Smooth muscle cell (in vitro differentiated cells): ENCODE measurements around the gene JAKMIP1. TPM values are rescaled to one million over a fixed set of nuclear protein-coding genes. Genes with fewer than 3 reads are reported as not detected.

ENCODE experiments used
- DNase-seq: peaks from one replicate; lab custom pipeline; 2025; ENCODE audit not compliant: unreplicated experiment; lab: John Stamatoyannopoulos, UW
- H2AFZ ChIP-seq: fragments of 200-600 bp; sonication (generic); 2 replicates; pipeline ENCODE4 v1.6.0; 2016; ENCODE audit warnings: antibody characterized with exemption, low read depth, mild to moderate bottlenecking
- H3F3A ChIP-seq: fragments of 200-600 bp; sonication (generic); 2 replicates; pipeline ENCODE4 v1.6.0; 2017; ENCODE audit warnings: antibody characterized with exemption, low read depth
- H3K27ac ChIP-seq: fragments of 200-600 bp; sonication (generic); 2 replicates; pipeline ENCODE4 v1.5.1; 2016; ENCODE audit warnings: low read depth, mild to moderate bottlenecking
- H3K27me3 ChIP-seq: fragments of 200-600 bp; sonication (generic); 2 replicates; pipeline ENCODE4 v1.6.1; 2016; ENCODE audit warnings: low read depth, mild to moderate bottlenecking
- H3K36me3 ChIP-seq: fragments of 200-600 bp; sonication (generic); 2 replicates; pipeline ENCODE4 v1.5.1; 2016; ENCODE audit warnings: low read depth
- H3K4me1 ChIP-seq: fragments of 200-600 bp; sonication (generic); 2 replicates; pipeline ENCODE4 v1.5.1; 2016; ENCODE audit warnings: low read depth
- H3K4me2 ChIP-seq: fragments of 200-600 bp; sonication (generic); 2 replicates; pipeline ENCODE4 v1.6.0; 2016; ENCODE audit warnings: mild to moderate bottlenecking
- H3K4me3 ChIP-seq: fragments of 200-600 bp; sonication (generic); 2 replicates; pipeline ENCODE4 v1.5.1; 2016; ENCODE audit warnings: mild to moderate bottlenecking
- H3K79me2 ChIP-seq: fragments of 200-600 bp; sonication (generic); 2 replicates; pipeline ENCODE4 v1.6.0; 2016; ENCODE audit warnings: low read depth, mild to moderate bottlenecking
- H3K9ac ChIP-seq: fragments of 200-600 bp; sonication (generic); 2 replicates; pipeline ENCODE4 v1.6.0; 2016; ENCODE audit warnings: low read depth
- H3K9me3 ChIP-seq: fragments of 200-600 bp; sonication (generic); replicated peaks from 2 replicates; pipeline ENCODE4 v1.5.1; 2016; ENCODE audit warnings: low read depth
- H4K20me1 ChIP-seq: fragments of 200-600 bp; sonication (generic); 2 replicates; pipeline ENCODE4 v1.6.0; 2016; ENCODE audit warnings: low read depth
- WGBS: methylation state at CpG from one replicate; pipeline ENCODE4 v1.1.7; 2016; ENCODE audit warnings: low lambda C conversion rate; 5-methylcytosine and 5-hydroxymethylcytosine counted together
- polyA plus RNA-seq: library from polyadenylated mRNA; unstranded; fragments of >200 nt; fragmentation: Nextera tagmentation; extraction: Ambion mirVana; gene quantifications from 2 replicates; pipeline ENCODE4 v1.2.1, GENCODE V29; 2016
- total RNA-seq: library from RNA; depleted of rRNA; stranded (reverse); fragments of >200 nt; gene quantifications from 2 replicates; pipeline ENCODE4 v1.2.3, GENCODE V29; 2014
- TF ChIP-seq, protein P1 (sequence below): fragments of 200-600 bp; sonication (generic); IDR thresholded peaks from 2 replicates; pipeline ENCODE4 v1.5.1; 2017; ENCODE audit warnings: borderline replicate concordance, mild to moderate bottlenecking, antibody characterized with exemption; ENCODE audit not compliant: insufficient read depth, poor library complexity, severe bottlenecking

JAKMIP1 gene
- total and polyA plus RNA-seq, 2 experiments from 2014 or later = 0.64 TPM; not detected in 1

DNA sequence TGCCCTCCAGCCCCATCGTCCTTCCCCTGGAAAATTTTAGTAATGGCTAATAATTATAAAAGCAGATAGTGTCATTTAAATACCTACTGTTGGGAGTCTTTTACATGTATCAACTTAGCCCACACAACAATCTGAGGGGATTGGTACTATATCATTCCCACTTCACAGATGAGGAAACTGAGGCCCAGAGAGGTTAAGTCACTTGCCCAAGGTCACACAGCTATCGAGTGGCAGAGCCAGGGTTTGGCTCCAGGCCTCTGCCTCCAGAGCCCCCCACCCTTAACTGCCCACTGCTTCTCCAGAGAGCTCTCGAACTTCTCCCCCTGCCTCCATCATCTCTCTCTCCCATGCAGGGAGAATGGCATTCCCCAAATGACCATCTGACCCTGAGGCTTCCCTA lies 189.6 kb downstream of the JAKMIP1 start:
- no peaks in the 10 kb centered on the region for H4K20me1 ChIP-seq
- H3K9me3 ChIP-seq = no peaks in the 10 kb centered on the region
- no peaks in the 10 kb centered on the region for H3K4me1 ChIP-seq
- peaks cover 47% of the 10 kb centered on the region for H3K27me3 ChIP-seq
- no peaks in the 10 kb centered on the region for H3F3A ChIP-seq
- H3K79me2 ChIP-seq = no peaks in the 10 kb centered on the region
- no peak overlapping the region for H3K4me3 ChIP-seq
- H3K27ac ChIP-seq = no peak overlapping the region
- no peak overlapping the region for H3K9ac ChIP-seq
- H3K36me3 ChIP-seq = no peaks in the 10 kb centered on the region
- H2AFZ ChIP-seq = no peak overlapping the region
- TF ChIP-seq, protein P1, sequence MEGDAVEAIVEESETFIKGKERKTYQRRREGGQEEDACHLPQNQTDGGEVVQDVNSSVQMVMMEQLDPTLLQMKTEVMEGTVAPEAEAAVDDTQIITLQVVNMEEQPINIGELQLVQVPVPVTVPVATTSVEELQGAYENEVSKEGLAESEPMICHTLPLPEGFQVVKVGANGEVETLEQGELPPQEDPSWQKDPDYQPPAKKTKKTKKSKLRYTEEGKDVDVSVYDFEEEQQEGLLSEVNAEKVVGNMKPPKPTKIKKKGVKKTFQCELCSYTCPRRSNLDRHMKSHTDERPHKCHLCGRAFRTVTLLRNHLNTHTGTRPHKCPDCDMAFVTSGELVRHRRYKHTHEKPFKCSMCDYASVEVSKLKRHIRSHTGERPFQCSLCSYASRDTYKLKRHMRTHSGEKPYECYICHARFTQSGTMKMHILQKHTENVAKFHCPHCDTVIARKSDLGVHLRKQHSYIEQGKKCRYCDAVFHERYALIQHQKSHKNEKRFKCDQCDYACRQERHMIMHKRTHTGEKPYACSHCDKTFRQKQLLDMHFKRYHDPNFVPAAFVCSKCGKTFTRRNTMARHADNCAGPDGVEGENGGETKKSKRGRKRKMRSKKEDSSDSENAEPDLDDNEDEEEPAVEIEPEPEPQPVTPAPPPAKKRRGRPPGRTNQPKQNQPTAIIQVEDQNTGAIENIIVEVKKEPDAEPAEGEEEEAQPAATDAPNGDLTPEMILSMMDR = no peak
- no peak for DNase-seq
- WGBS = 84% methylated on average over 3 of the region's 3 CpGs
- H3K4me2 ChIP-seq = no peak overlapping the region

DNA sequence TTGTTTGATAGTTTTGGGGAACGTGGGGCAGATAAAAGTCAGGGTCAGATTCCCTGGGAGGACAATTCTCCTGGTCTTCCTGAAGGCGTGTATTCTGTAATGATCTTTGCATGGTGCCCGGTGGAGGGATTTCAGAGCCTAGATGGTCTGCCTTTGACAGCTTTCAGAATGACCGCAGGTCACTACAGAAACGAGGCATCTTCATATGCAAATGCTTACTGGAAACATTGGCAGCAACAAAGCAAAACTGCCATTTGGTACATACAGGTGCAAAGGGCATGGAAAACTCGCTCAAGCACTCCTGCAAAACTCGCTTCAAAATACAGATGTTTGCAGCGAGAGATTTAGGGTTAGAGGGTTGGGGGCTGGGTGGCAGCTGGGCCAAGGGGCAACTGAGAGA lies 190.9 kb downstream of the JAKMIP1 start:
- Histone ChIP-seq H3K9ac (no peak overlapping the region), H3F3A (no peaks in the 10 kb centered on the region), H3K4me3 (no peak overlapping the region), H4K20me1 (no peaks in the 10 kb centered on the region), H2AFZ (no peak overlapping the region), H3K27me3 (peaks cover 55% of the 10 kb centered on the region), H3K27ac (no peak overlapping the region), H3K36me3 (no peaks in the 10 kb centered on the region), H3K4me1 (no peaks in the 10 kb centered on the region), H3K4me2 (no peak overlapping the region), H3K79me2 (no peaks in the 10 kb centered on the region), H3K9me3 (no peaks in the 10 kb centered on the region)
- no peak for DNase-seq
- TF ChIP-seq, protein P1 = no peak
- 74% methylated on average over 8 of the region's 8 CpGs for WGBS

DNA sequence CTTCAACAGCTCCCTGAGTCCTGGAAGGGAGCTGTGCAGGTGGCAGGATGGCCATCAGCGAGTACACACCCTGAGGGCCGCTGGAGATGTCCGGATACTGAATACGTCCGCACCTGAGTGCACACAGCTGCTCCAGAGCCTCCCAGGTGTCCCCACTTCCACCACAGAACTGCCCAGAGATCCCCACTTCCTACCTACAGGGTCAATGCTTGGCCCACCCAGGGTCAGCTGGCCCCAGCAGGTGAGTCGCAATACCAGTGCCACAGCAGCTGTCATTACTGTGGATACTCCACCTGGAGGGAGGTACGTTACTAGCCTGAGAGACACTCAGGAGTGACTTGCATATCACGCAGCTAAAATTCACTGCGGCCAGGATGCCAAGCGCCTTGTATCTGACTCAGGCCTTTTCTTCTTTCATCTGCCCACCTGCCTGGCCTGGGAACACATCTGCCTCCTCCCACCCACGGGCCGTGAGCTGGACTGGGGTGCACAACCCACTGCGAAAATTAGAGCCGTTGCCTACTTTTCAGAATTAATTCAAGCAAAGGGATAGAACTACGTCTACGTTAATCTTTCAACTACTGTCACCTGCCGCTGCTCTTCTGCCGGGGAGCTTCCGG lies 191.5 kb downstream of the JAKMIP1 start:
- no peaks in the 10 kb centered on the region for H3K36me3 ChIP-seq
- no peak overlapping the region for H3K4me3 ChIP-seq
- no peak overlapping the region for H2AFZ ChIP-seq
- H3K27ac ChIP-seq = no peak overlapping the region
- no peaks in the 10 kb centered on the region for H3K4me1 ChIP-seq
- DNase-seq = no peak
- no peak overlapping the region for H3K9ac ChIP-seq
- H3K4me2 ChIP-seq = no peak overlapping the region
- TF ChIP-seq, protein P1 = no peak
- H4K20me1 ChIP-seq = no peaks in the 10 kb centered on the region
- H3K27me3 ChIP-seq = peaks cover 55% of the 10 kb centered on the region
- WGBS = 89% methylated on average over 19 of the region's 19 CpGs
- H3K9me3 ChIP-seq = no peaks in the 10 kb centered on the region
- H3K79me2 ChIP-seq = no peaks in the 10 kb centered on the region
- H3F3A ChIP-seq = no peaks in the 10 kb centered on the region

DNA sequence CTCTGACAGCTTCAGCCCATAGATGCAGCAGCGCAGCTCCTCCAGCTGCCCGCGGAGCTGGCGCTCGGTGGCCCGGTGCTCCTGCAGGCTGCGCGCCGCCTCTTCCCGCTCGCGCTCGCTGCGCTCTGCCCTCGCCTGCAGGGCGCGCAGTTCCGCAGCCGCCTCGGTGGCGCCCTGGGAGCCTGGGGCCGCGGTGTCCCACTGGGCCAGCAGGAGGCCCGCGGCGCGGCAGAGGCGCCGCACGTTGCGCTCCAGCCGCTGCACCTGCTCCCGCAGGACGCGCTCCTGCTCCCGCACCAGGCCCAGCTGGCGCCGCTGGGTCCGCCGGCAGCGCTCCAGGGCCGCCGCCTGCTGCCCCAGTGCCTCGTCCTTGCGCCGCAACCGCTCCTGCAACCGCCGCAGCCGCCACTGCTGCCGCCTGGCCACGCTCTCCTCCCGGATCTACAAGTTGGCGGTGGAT lies 192.2 kb downstream of the JAKMIP1 start:
- no peak overlapping the region for H3K27ac ChIP-seq
- H3K4me1 ChIP-seq = no peaks in the 10 kb centered on the region
- TF ChIP-seq, protein P1 = no peak
- peaks cover 55% of the 10 kb centered on the region for H3K27me3 ChIP-seq
- DNase-seq = no peak
- H2AFZ ChIP-seq = no peak overlapping the region
- H4K20me1 ChIP-seq = no peaks in the 10 kb centered on the region
- no peak overlapping the region for H3K4me2 ChIP-seq
- no peaks in the 10 kb centered on the region for H3K36me3 ChIP-seq
- H3K79me2 ChIP-seq = no peaks in the 10 kb centered on the region
- H3F3A ChIP-seq = no peaks in the 10 kb centered on the region
- WGBS = 10% methylated on average over 51 of the region's 54 CpGs
- H3K4me3 ChIP-seq = no peak overlapping the region
- no peak overlapping the region for H3K9ac ChIP-seq
- H3K9me3 ChIP-seq = no peaks in the 10 kb centered on the region
